ENCODE results near the gene CLIC4.
"Not testable (repeated sequence)": the region's sequence is repeated elsewhere in the genome, so short reads cannot be mapped to it uniquely, and the experiment has no call there.

The CLIC4 gene

GRCh38 chr1:24744911-24745710 lies at the start of gene CLIC4:
TSS of gene CLIC4 (plus strand) at chr1:24745447. CDS start at chr1:24745554, 107 bp downstream.
- peak within 1 kb of the TSS; percentile 81 for H3K4me3 ChIP-seq (ENCODE audit: low read depth, low read length)
- peak; percentile 97 for DNase-seq (ENCODE audit: low read depth)

- no peak for DNase-seq (ENCODE audit: low read depth)
- H3K4me3 ChIP-seq (ENCODE audit: low read depth, low read length) = no peak overlapping the region
These were observed 49.0 kb upstream of the CLIC4 start for GRCh38 chr1:24696041-24696755.

GRCh38 chr1:24696756-24697330 lies 48.4 kb upstream of the CLIC4 start:
- no peak for DNase-seq (ENCODE audit: low read depth)
- no peak overlapping the region for H3K4me3 ChIP-seq (ENCODE audit: low read depth, low read length)

- H3K4me3 ChIP-seq (ENCODE audit: low read depth, low read length); DNase-seq (ENCODE audit: low read depth): not testable (repeated sequence)
These were observed 47.7 kb upstream of the CLIC4 start for GRCh38 chr1:24697453-24698001.

GRCh38 chr1:24698326-24698725 lies 46.9 kb upstream of the CLIC4 start:
- DNase-seq (ENCODE audit: low read depth); H3K4me3 ChIP-seq (ENCODE audit: low read depth, low read length): not testable (repeated sequence)

GRCh38 chr1:24699628-24700027 lies 45.6 kb upstream of the CLIC4 start:
- H3K4me3 ChIP-seq (ENCODE audit: low read depth, low read length) = no peak overlapping the region
- DNase-seq (ENCODE audit: low read depth) = no peak

GRCh38 chr1:24702511-24703293 lies 42.5 kb upstream of the CLIC4 start:
- no peak overlapping the region for H3K4me3 ChIP-seq (ENCODE audit: low read depth, low read length)
- no peak for DNase-seq (ENCODE audit: low read depth)

GRCh38 chr1:24704411-24705259 lies 40.6 kb upstream of the CLIC4 start:
- DNase-seq (ENCODE audit: low read depth) = no peak
- no peak overlapping the region for H3K4me3 ChIP-seq (ENCODE audit: low read depth, low read length)

- DNase-seq (ENCODE audit: low read depth) = peak; percentile 80
- H3K4me3 ChIP-seq (ENCODE audit: low read depth, low read length) = peak overlapping the region; percentile 6
These were observed 39.8 kb upstream of the CLIC4 start for GRCh38 chr1:24705260-24706073.

GRCh38 chr1:24706074-24706389 lies 39.2 kb upstream of the CLIC4 start:
- H3K4me3 ChIP-seq (ENCODE audit: low read depth, low read length); DNase-seq (ENCODE audit: low read depth): not testable (repeated sequence)

- no peak overlapping the region for H3K4me3 ChIP-seq (ENCODE audit: low read depth, low read length)
These were observed 37.6 kb upstream of the CLIC4 start for GRCh38 chr1:24707687-24708086.

GRCh38 chr1:24708938-24709337 lies 36.3 kb upstream of the CLIC4 start:
- H3K4me3 ChIP-seq (ENCODE audit: low read depth, low read length) = no peak overlapping the region
- no peak for DNase-seq (ENCODE audit: low read depth)

More at GRCh38 chr1:24707687-24708086, 37.6 kb upstream of the CLIC4 start:
- DNase-seq (ENCODE audit: low read depth) = no peak

GRCh38 chr1:24709791-24710441 lies 35.3 kb upstream of the CLIC4 start:
- DNase-seq (ENCODE audit: low read depth) = no peak
- H3K4me3 ChIP-seq (ENCODE audit: low read depth, low read length) = no peak overlapping the region

- no peak overlapping the region for H3K4me3 ChIP-seq (ENCODE audit: low read depth, low read length)
- DNase-seq (ENCODE audit: low read depth) = no peak
These were observed 33.9 kb upstream of the CLIC4 start for GRCh38 chr1:24711329-24711728.

GRCh38 chr1:24713176-24713575 lies 32.1 kb upstream of the CLIC4 start:
- H3K4me3 ChIP-seq (ENCODE audit: low read depth, low read length) = no peak overlapping the region
- DNase-seq (ENCODE audit: low read depth) = no peak

- H3K4me3 ChIP-seq (ENCODE audit: low read depth, low read length) = no peak overlapping the region
- no peak for DNase-seq (ENCODE audit: low read depth)
These were observed 31.5 kb upstream of the CLIC4 start for GRCh38 chr1:24713736-24714135.

GRCh38 chr1:24714859-24715520 lies 30.3 kb upstream of the CLIC4 start:
- DNase-seq (ENCODE audit: low read depth) = no peak
- no peak overlapping the region for H3K4me3 ChIP-seq (ENCODE audit: low read depth, low read length)
